ENCODE data around the gene DYNAP. TPM values are rescaled to one million over a fixed set of nuclear protein-coding genes. Genes with fewer than 3 reads are reported as not detected.

DYNAP gene
- polyA plus RNA-seq, 1 donor from 2014 or later: not detected

GRCh38 chr18:54636217-54636616, 45.2 kb downstream of the DYNAP start:
- Histone ChIP-seq H3K9ac (ENCODE audit: low read length) (no peak overlapping the region), H3F3A (ENCODE audit: insufficient read depth, low read length, poor library complexity, severe bottlenecking) (no peaks in the 10 kb centered on the region), H4K20me1 (ENCODE audit: insufficient read depth) (no peaks in the 10 kb centered on the region), H3K36me3 (ENCODE audit: insufficient read depth, low read length) (no peaks in the 10 kb centered on the region), H3K4me2 (ENCODE audit: low read length) (no peak overlapping the region), H3K9me3 (ENCODE audit: low read length) (no peaks in the 10 kb centered on the region), H3K27me3 (ENCODE audit: insufficient read depth, low read depth, low read length) (no peaks in the 10 kb centered on the region), H3K4me3 (ENCODE audit: low read length) (no peak overlapping the region), H3K27ac (ENCODE audit: low read length) (no peak overlapping the region), H3K9me2 (ENCODE audit: insufficient read depth, low read length) (no peaks in the 10 kb centered on the region), H3K79me2 (replicated peaks; ENCODE audit: insufficient read depth, low read length) (no peaks in the 10 kb centered on the region), H2AFZ (ENCODE audit: low read depth, low read length) (no peak overlapping the region)
- no peak for TF ChIP-seq SMC3 (conservative IDR thresholded peaks at IDR 0.05; ENCODE audit: poor library complexity)
- no peak for TF ChIP-seq EZH2 (IDR thresholded peaks at IDR 0.05; ENCODE audit: borderline replicate concordance, insufficient read depth, low read length, poor library complexity, severe bottlenecking)
- TF ChIP-seq, protein P1, sequence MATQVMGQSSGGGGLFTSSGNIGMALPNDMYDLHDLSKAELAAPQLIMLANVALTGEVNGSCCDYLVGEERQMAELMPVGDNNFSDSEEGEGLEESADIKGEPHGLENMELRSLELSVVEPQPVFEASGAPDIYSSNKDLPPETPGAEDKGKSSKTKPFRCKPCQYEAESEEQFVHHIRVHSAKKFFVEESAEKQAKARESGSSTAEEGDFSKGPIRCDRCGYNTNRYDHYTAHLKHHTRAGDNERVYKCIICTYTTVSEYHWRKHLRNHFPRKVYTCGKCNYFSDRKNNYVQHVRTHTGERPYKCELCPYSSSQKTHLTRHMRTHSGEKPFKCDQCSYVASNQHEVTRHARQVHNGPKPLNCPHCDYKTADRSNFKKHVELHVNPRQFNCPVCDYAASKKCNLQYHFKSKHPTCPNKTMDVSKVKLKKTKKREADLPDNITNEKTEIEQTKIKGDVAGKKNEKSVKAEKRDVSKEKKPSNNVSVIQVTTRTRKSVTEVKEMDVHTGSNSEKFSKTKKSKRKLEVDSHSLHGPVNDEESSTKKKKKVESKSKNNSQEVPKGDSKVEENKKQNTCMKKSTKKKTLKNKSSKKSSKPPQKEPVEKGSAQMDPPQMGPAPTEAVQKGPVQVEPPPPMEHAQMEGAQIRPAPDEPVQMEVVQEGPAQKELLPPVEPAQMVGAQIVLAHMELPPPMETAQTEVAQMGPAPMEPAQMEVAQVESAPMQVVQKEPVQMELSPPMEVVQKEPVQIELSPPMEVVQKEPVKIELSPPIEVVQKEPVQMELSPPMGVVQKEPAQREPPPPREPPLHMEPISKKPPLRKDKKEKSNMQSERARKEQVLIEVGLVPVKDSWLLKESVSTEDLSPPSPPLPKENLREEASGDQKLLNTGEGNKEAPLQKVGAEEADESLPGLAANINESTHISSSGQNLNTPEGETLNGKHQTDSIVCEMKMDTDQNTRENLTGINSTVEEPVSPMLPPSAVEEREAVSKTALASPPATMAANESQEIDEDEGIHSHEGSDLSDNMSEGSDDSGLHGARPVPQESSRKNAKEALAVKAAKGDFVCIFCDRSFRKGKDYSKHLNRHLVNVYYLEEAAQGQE (IDR thresholded peaks at IDR 0.05; ENCODE audit: borderline replicate concordance): no peak
- no peak for TF ChIP-seq EP300 (conservative IDR thresholded peaks at IDR 0.05; ENCODE audit: poor library complexity, severe bottlenecking)
- no peak for TF ChIP-seq TAF1 (IDR thresholded peaks at IDR 0.05; ENCODE audit: low read depth)
- TF ChIP-seq, protein P2, sequence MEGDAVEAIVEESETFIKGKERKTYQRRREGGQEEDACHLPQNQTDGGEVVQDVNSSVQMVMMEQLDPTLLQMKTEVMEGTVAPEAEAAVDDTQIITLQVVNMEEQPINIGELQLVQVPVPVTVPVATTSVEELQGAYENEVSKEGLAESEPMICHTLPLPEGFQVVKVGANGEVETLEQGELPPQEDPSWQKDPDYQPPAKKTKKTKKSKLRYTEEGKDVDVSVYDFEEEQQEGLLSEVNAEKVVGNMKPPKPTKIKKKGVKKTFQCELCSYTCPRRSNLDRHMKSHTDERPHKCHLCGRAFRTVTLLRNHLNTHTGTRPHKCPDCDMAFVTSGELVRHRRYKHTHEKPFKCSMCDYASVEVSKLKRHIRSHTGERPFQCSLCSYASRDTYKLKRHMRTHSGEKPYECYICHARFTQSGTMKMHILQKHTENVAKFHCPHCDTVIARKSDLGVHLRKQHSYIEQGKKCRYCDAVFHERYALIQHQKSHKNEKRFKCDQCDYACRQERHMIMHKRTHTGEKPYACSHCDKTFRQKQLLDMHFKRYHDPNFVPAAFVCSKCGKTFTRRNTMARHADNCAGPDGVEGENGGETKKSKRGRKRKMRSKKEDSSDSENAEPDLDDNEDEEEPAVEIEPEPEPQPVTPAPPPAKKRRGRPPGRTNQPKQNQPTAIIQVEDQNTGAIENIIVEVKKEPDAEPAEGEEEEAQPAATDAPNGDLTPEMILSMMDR (IDR thresholded peaks at IDR 0.05; ENCODE audit: poor library complexity, severe bottlenecking): no peak
- no peak for TF ChIP-seq RAD21 (conservative IDR thresholded peaks at IDR 0.05)
- TF ChIP-seq POLR2AphosphoS5 (IDR thresholded peaks at IDR 0.05): no peak
- no peak for TF ChIP-seq MXI1 (conservative IDR thresholded peaks at IDR 0.05; ENCODE audit: poor library complexity, severe bottlenecking)

DNA sequence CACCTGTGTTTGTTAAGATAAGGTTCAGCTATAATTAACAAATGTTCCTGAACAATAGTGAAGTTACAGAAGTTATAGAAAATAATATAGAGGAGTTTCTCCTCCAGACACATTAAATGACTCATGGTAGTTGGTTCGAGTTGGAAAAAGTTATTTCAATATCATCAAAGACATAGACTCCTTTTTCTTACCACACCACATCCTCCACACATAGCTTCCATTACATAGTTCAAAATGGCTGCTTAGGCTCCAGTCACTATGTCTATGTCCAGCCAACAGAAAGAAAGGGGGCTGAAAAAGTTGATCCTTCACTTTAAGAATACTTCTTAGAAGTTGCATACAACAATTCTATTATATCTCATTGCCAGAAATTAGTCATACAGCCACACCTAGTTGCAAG, 50.7 kb downstream of the DYNAP start:
- H3K79me2 ChIP-seq (replicated peaks; ENCODE audit: insufficient read depth, low read length): no peaks in the 10 kb centered on the region
- no peak overlapping the region for H2AFZ ChIP-seq (ENCODE audit: low read depth, low read length)
- TF ChIP-seq, protein P1 (IDR thresholded peaks at IDR 0.05; ENCODE audit: borderline replicate concordance): no peak
- TF ChIP-seq RAD21 (conservative IDR thresholded peaks at IDR 0.05) (no peak), MXI1 (conservative IDR thresholded peaks at IDR 0.05; ENCODE audit: poor library complexity, severe bottlenecking) (no peak), TAF1 (IDR thresholded peaks at IDR 0.05; ENCODE audit: low read depth) (no peak), EP300 (conservative IDR thresholded peaks at IDR 0.05; ENCODE audit: poor library complexity, severe bottlenecking) (no peak), POLR2AphosphoS5 (IDR thresholded peaks at IDR 0.05) (no peak), EZH2 (IDR thresholded peaks at IDR 0.05; ENCODE audit: borderline replicate concordance, insufficient read depth, low read length, poor library complexity, severe bottlenecking) (no peak), SMC3 (conservative IDR thresholded peaks at IDR 0.05; ENCODE audit: poor library complexity) (no peak)
- TF ChIP-seq, protein P2 (IDR thresholded peaks at IDR 0.05; ENCODE audit: poor library complexity, severe bottlenecking): no peak
- no peak overlapping the region for H3K9ac ChIP-seq (ENCODE audit: low read length)
- H3K4me2 ChIP-seq (ENCODE audit: low read length): no peak overlapping the region
- H3K27me3 ChIP-seq (ENCODE audit: insufficient read depth, low read depth, low read length): no peaks in the 10 kb centered on the region
- no peaks in the 10 kb centered on the region for H3K36me3 ChIP-seq (ENCODE audit: insufficient read depth, low read length)
- H3K27ac ChIP-seq (ENCODE audit: low read length): no peak overlapping the region
- H3F3A ChIP-seq (ENCODE audit: insufficient read depth, low read length, poor library complexity, severe bottlenecking): no peaks in the 10 kb centered on the region
- H3K9me2 ChIP-seq (ENCODE audit: insufficient read depth, low read length): no peaks in the 10 kb centered on the region
- no peak overlapping the region for H3K4me3 ChIP-seq (ENCODE audit: low read length)
- H3K9me3 ChIP-seq (ENCODE audit: low read length): no peaks in the 10 kb centered on the region
- H4K20me1 ChIP-seq (ENCODE audit: insufficient read depth): no peaks in the 10 kb centered on the region

All from neural cell (in vitro differentiated cells).